IMR-90 (cell line): ENCODE measurements around the gene ALOX15B. TPM values are rescaled to one million over a fixed set of nuclear protein-coding genes. Genes with fewer than 3 reads are reported as not detected.

Source experiments
- ATAC-seq: fragments of 200-7000 bp; cut with Tn5 transposase; 2 replicates; pipeline ENCODE4 v1.9.1; 2020; ENCODE audit warnings: low read depth, mild to moderate bottlenecking, moderate library complexity
- BruUV-seq: library from RNA; stranded (reverse); fragments of 400-500 nt; replicated peaks from 2 replicates; lab custom pipeline; 2021; lab: Mats Ljungman, UMichigan
- CTCF ChIA-PET: fragments of 300-600 bp; formaldehyde crosslinking; extraction: SDS; loops from one replicate; lab custom pipeline; 2021; ENCODE audit warnings: antibody characterized with exemption; lab: Yijun Ruan, JAX
- POLR2A ChIA-PET: fragments of 300-600 bp; sonication (Branson Sonifier 250); formaldehyde crosslinking; loops from one replicate; lab custom pipeline; 2022; ENCODE audit warnings: antibody characterized with exemption; ENCODE audit not compliant: unreplicated experiment; lab: Charles Lee
- DNase-seq: peaks from one replicate; pipeline ENCODE4 v3.0.0; 2013
- H2AFZ ChIP-seq: replicated peaks from 2 replicates; pipeline ENCODE3; 2013; ENCODE audit warnings: low read length, mild to moderate bottlenecking; ENCODE audit not compliant: poor library complexity
- H2AK5ac ChIP-seq: 2 replicates; pipeline ENCODE4 v1.6.1; 2013; ENCODE audit warnings: low read depth, low read length, inconsistent platforms
- H2AK9ac ChIP-seq: replicated peaks from 2 replicates; pipeline ENCODE3; 2013; ENCODE audit warnings: mild to moderate bottlenecking, low read depth, low read length, moderate library complexity; ENCODE audit not compliant: poor library complexity
- H2BK120ac ChIP-seq: 2 replicates; pipeline ENCODE4 v1.6.1; 2013; ENCODE audit warnings: low read depth, low read length, inconsistent platforms
- H2BK15ac ChIP-seq: 3 replicates; pipeline ENCODE4 v1.6.1; 2013; ENCODE audit warnings: low read depth, low read length, inconsistent platforms
- H2BK20ac ChIP-seq: 2 replicates; pipeline ENCODE4 v1.6.1; 2013; ENCODE audit warnings: low read depth, mild to moderate bottlenecking, inconsistent platforms, low read length, moderate library complexity
- H2BK5ac ChIP-seq: 2 replicates; pipeline ENCODE4 v1.6.1; 2013; ENCODE audit warnings: mild to moderate bottlenecking, low read depth, low read length, inconsistent platforms; ENCODE audit not compliant: poor library complexity, severe bottlenecking
- H3K14ac ChIP-seq: replicated peaks from 2 replicates; pipeline ENCODE4 v1.6.1; 2013; ENCODE audit warnings: low read depth, low read length, inconsistent platforms
- H3K18ac ChIP-seq: 2 replicates; pipeline ENCODE4 v1.6.1; 2013; ENCODE audit warnings: low read depth, low read length, control low read depth
- H3K23ac ChIP-seq: 2 replicates; pipeline ENCODE4 v1.6.1; 2013; ENCODE audit warnings: low read depth, low read length, inconsistent platforms
- H3K27ac ChIP-seq: 2 replicates; pipeline ENCODE4 v1.5.1; 2013; ENCODE audit warnings: mild to moderate bottlenecking, control low read depth, low read length; ENCODE audit not compliant: insufficient read depth
- H3K27me3 ChIP-seq: 2 replicates; pipeline ENCODE4 v1.6.1; 2013; ENCODE audit warnings: low read length; ENCODE audit not compliant: control insufficient read depth, insufficient read depth
- H3K36me3 ChIP-seq: 2 replicates; pipeline ENCODE4 v1.6.1; 2013; ENCODE audit warnings: low read length, mixed read lengths; ENCODE audit not compliant: control insufficient read depth, insufficient read depth
- H3K4ac ChIP-seq: 2 replicates; pipeline ENCODE4 v1.6.1; 2013; ENCODE audit warnings: low read depth, low read length, inconsistent platforms
- H3K4me1 ChIP-seq: 2 replicates; pipeline ENCODE4 v1.6.1; 2013; ENCODE audit warnings: low read length, mixed read lengths; ENCODE audit not compliant: control insufficient read depth, insufficient read depth
- H3K4me2 ChIP-seq: 2 replicates; pipeline ENCODE4 v1.6.1; 2013; ENCODE audit warnings: low read depth, mild to moderate bottlenecking, control low read depth, low read length, moderate library complexity
- H3K4me3 ChIP-seq: 2 replicates; pipeline ENCODE4 v1.5.1; 2013; ENCODE audit warnings: low read depth, mild to moderate bottlenecking, control low read depth, low read length, moderate library complexity; ENCODE audit not compliant: insufficient read depth
- H3K56ac ChIP-seq: 2 replicates; pipeline ENCODE4 v1.6.1; 2013; ENCODE audit warnings: low read length, inconsistent platforms; ENCODE audit not compliant: insufficient read depth; ENCODE audit errors: extremely low read depth
- H3K79me1 ChIP-seq, 2 experiments: 2 replicates each; pipeline ENCODE4 v1.6.1; 2013; ENCODE audit warnings: low read length in 2 of 2, inconsistent platforms in 1 of 2, low read depth in 1 of 2
- H3K9ac ChIP-seq: 2 replicates; pipeline ENCODE4 v1.6.1; 2013; ENCODE audit warnings: low read depth, low read length, control low read depth
- H3K9me1 ChIP-seq: 2 replicates; pipeline ENCODE4 v1.6.1; 2013; ENCODE audit warnings: low read length, inconsistent platforms; ENCODE audit not compliant: insufficient read depth
- H3K9me3 ChIP-seq: 2 replicates; pipeline ENCODE4 v1.6.1; 2013; ENCODE audit warnings: low read length; ENCODE audit not compliant: control insufficient read depth, insufficient read depth
- H4K20me1 ChIP-seq: 2 replicates; pipeline ENCODE4 v1.6.1; 2013; ENCODE audit warnings: low read length, inconsistent platforms; ENCODE audit not compliant: insufficient read depth
- H4K5ac ChIP-seq: 2 replicates; pipeline ENCODE4 v1.6.1; 2013; ENCODE audit warnings: mild to moderate bottlenecking, low read depth, low read length, control low read depth
- H4K8ac ChIP-seq, 2 experiments: 2 replicates each; pipeline ENCODE4 v1.6.1; 2013; ENCODE audit warnings: low read depth in 2 of 2, low read length in 2 of 2, control low read depth in 1 of 2, inconsistent platforms in 1 of 2
- H4K91ac ChIP-seq: 2 replicates; pipeline ENCODE4 v1.6.1; 2013; ENCODE audit warnings: low read depth, low read length, inconsistent platforms; ENCODE audit not compliant: insufficient read depth
- BHLHE40 ChIP-seq: fragments of 150-350 bp; IDR thresholded peaks from 2 replicates; pipeline ENCODE4 v1.6.1; 2016; ENCODE audit warnings: mild to moderate bottlenecking, low read depth, low read length
- CEBPB ChIP-seq: IDR thresholded peaks from 2 replicates; pipeline ENCODE4 v1.6.1; 2012; ENCODE audit warnings: low read depth, low read length, improper control_type of control experiment
- CHD1 ChIP-seq: IDR thresholded peaks from 2 replicates; pipeline ENCODE4 v1.6.1; 2012; ENCODE audit warnings: low read depth, low read length, improper control_type of control experiment
- CTCF ChIP-seq: conservative IDR thresholded peaks from 2 replicates; pipeline ENCODE4 v1.5.1; 2012; ENCODE audit warnings: mild to moderate bottlenecking, low read depth, low read length, improper control_type of control experiment
- ELK1 ChIP-seq: fragments of 150-350 bp; IDR thresholded peaks from 2 replicates; pipeline ENCODE4 v1.6.1; 2016; ENCODE audit warnings: low read depth, mild to moderate bottlenecking, low read length, moderate library complexity, borderline replicate concordance
- FOS ChIP-seq: fragments of 150-350 bp; IDR thresholded peaks from 2 replicates; pipeline ENCODE4 v1.6.1; 2016; ENCODE audit warnings: low read depth, low read length
- MXI1 ChIP-seq: IDR thresholded peaks from 2 replicates; pipeline ENCODE4 v1.6.1; 2012; ENCODE audit warnings: low read depth, mild to moderate bottlenecking, low read length, moderate library complexity, borderline replicate concordance
- NFE2L2 ChIP-seq: fragments of 150-350 bp; IDR thresholded peaks from 2 replicates; pipeline ENCODE4 v1.6.1; 2016; ENCODE audit warnings: low read depth, mild to moderate bottlenecking, low read length
- POLR2A ChIP-seq: IDR thresholded peaks from 2 replicates; pipeline ENCODE4 v1.6.1; 2012; ENCODE audit warnings: mild to moderate bottlenecking, low read depth, low read length
- RCOR1 ChIP-seq: IDR thresholded peaks from 2 replicates; pipeline ENCODE4 v1.6.1; 2012; ENCODE audit warnings: mild to moderate bottlenecking, low read length, improper control_type of control experiment; ENCODE audit not compliant: insufficient replicate concordance
- RFX5 ChIP-seq: IDR thresholded peaks from 2 replicates; pipeline ENCODE4 v1.8.0; 2012; ENCODE audit warnings: low read depth, mild to moderate bottlenecking, low read length, moderate library complexity
- SMC3 ChIP-seq: fragments of 150-350 bp; IDR thresholded peaks from 2 replicates; pipeline ENCODE4 v1.6.1; 2016; ENCODE audit warnings: low read depth, mild to moderate bottlenecking, antibody characterized with exemption, low read length, moderate library complexity
- WGBS, 2 experiments: methylation state at CpG; one replicate each; pipeline versions ENCODE4 v1.1.5 to v1.1.7; 2013; ENCODE audit warnings: missing lambda C conversion rate in 2 of 2; ENCODE audit not compliant: insufficient read length in 1 of 2; ENCODE audit errors: extremely low coverage in 2 of 2; 5-methylcytosine and 5-hydroxymethylcytosine counted together
- dilution Hi-C: fragments of 300-500 bp; cut with HindIII; formaldehyde crosslinking; loops from one replicate; pipeline ENCODE4 v1.14.3; 2018; ENCODE audit warnings: low sequenced_read_pairs; ENCODE audit not compliant: unreplicated experiment
- in situ Hi-C: fragments of 300-500 bp; cut with MboI; formaldehyde crosslinking; loops from 3 replicates; pipeline ENCODE4 v1.14.3; 2019; ENCODE audit warnings: low sequenced_read_pairs, inconsistent platforms, mixed read lengths
- intact Hi-C: fragments of 100-400 bp; cut with micrococcal nuclease; formaldehyde crosslinking; loops from 2 replicates; pipeline ENCODE4 v1.10.0; 2022
- polyA plus RNA-seq, 3 experiments: library from polyadenylated mRNA; depleted of rRNA; stranded (reverse); fragments of >200 nt; gene quantifications; 2 replicates each; pipeline ENCODE4 v1.2.3, GENCODE V29; 2012; ENCODE audit warnings: low replicate concordance in 1 of 3
- total RNA-seq: library from RNA; depleted of rRNA; stranded (reverse); fragments of >200 nt; gene quantifications from 2 replicates; pipeline ENCODE4 v1.2.3, GENCODE V29; 2012

The ALOX15B gene
- total and polyA plus RNA-seq, 2 of the 4 experiments (the other 2 are of a cell fraction), result not detected

- TF ChIP-seq MXI1 (no peak), FOS (no peak), BHLHE40 (no peak), NFE2L2 (no peak)
These were observed 25.7 kb downstream of the ALOX15B start (continued) for GRCh38 chr17:8064561-8065019.

GRCh38 chr17:8066841-8067775, 28.2 kb downstream of the ALOX15B start:
- intact Hi-C loops, result loop anchor here (10.0 kb wide), 1 partner anchor 718 kb away; no protein-coding TSS in a partner anchor
- TF ChIP-seq SMC3 (no peak), MXI1 (no peak), ELK1 (no peak), FOS (no peak), CEBPB (no peak), RCOR1 (no peak), RFX5 (no peak), CHD1 (no peak), CTCF (no peak), POLR2A (no peak), BHLHE40 (no peak), NFE2L2 (no peak)

More at GRCh38 chr17:8066841-8067775, 28.2 kb downstream of the ALOX15B start:
- no peak overlapping the region for H3K27ac ChIP-seq
- no peak overlapping the region for H3K4me3 ChIP-seq
- no peak for ATAC-seq
- no peak overlapping the region for H4K91ac ChIP-seq
- POLR2A ChIA-PET, result no interaction called here
- no peak overlapping the region for H3K23ac ChIP-seq
- BruUV-seq, result no TSS peak
- H3K4ac ChIP-seq, result no peak overlapping the region
- CTCF ChIA-PET, result no interaction called here
- no peak overlapping the region for H4K8ac ChIP-seq
- no peak for DNase-seq
- in situ Hi-C loops, result no loop called here
- H3K14ac ChIP-seq, result no peak overlapping the region
- no peak overlapping the region for H3K4me2 ChIP-seq
- H3K9me3 ChIP-seq, result no peaks in the 10 kb centered on the region
- H3K79me1 ChIP-seq, result no peaks in the 10 kb centered on the region
- H3K27me3 ChIP-seq, result peaks cover 78% of the 10 kb centered on the region
- H3K9ac ChIP-seq, result no peak overlapping the region
- no peaks in the 10 kb centered on the region for H3K9me1 ChIP-seq
- no peaks in the 10 kb centered on the region for H3K4me1 ChIP-seq
- 51% methylated on average over 4 of the region's 15 CpGs; no CpG with 5 or more reads in 1 of the 2 experiments for WGBS, 2 experiments
- H2AFZ ChIP-seq, result no peak overlapping the region
- H2BK20ac ChIP-seq, result no peak overlapping the region
- H2AK5ac ChIP-seq, result no peak overlapping the region
- no peak overlapping the region for H2BK5ac ChIP-seq
- H2BK15ac ChIP-seq, result no peak overlapping the region
- dilution Hi-C loops, result no loop called here
- H4K20me1 ChIP-seq, result peaks cover 5% of the 10 kb centered on the region; the same call in 1 of the 2 replicates
- H4K5ac ChIP-seq, result no peak overlapping the region
- H3K18ac ChIP-seq, result no peak overlapping the region
- no peaks in the 10 kb centered on the region for H3K36me3 ChIP-seq
- no peak overlapping the region for H3K56ac ChIP-seq
- peak overlapping the region; percentile 33 for H2AK9ac ChIP-seq
- no peak overlapping the region for H2BK120ac ChIP-seq
